ENCODE data around the gene TCEANC2.

TCEANC2 gene

DNA sequence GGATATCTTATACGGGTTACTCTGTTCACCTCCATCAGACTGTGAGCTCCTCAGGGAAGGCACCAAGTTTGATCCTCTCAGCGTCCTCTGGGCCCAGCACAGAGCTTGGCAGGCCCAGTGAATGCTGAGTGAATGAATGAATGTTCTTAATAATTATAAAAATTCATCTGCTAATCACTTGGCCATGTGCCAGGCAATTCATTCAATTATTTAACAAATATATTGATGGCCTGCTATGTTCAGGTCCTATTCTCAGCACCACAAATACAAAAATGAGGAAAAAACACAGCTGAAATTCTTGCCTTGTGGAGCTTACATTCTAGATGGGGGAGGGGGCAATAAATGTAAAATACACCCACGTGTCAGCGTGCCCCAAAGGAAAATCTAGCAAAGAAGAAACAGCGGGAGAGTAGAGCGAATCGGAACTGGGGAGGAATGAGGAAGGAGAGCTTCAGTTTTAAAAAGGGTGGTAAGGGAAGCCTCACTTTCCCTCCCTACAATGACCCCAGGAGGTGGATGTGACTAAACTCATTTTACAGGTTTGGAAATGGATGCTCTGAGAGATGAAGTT is 83.6 kb downstream of the TCEANC2 start:
- H3K4me3 ChIP-seq (ENCODE audit: low read depth, low read length): no peak overlapping the region
- TF ChIP-seq, protein P1, sequence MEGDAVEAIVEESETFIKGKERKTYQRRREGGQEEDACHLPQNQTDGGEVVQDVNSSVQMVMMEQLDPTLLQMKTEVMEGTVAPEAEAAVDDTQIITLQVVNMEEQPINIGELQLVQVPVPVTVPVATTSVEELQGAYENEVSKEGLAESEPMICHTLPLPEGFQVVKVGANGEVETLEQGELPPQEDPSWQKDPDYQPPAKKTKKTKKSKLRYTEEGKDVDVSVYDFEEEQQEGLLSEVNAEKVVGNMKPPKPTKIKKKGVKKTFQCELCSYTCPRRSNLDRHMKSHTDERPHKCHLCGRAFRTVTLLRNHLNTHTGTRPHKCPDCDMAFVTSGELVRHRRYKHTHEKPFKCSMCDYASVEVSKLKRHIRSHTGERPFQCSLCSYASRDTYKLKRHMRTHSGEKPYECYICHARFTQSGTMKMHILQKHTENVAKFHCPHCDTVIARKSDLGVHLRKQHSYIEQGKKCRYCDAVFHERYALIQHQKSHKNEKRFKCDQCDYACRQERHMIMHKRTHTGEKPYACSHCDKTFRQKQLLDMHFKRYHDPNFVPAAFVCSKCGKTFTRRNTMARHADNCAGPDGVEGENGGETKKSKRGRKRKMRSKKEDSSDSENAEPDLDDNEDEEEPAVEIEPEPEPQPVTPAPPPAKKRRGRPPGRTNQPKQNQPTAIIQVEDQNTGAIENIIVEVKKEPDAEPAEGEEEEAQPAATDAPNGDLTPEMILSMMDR (IDR thresholded peaks at IDR 0.05; ENCODE audit: borderline replicate concordance, insufficient read depth, low read depth, low read length): no peak

DNA sequence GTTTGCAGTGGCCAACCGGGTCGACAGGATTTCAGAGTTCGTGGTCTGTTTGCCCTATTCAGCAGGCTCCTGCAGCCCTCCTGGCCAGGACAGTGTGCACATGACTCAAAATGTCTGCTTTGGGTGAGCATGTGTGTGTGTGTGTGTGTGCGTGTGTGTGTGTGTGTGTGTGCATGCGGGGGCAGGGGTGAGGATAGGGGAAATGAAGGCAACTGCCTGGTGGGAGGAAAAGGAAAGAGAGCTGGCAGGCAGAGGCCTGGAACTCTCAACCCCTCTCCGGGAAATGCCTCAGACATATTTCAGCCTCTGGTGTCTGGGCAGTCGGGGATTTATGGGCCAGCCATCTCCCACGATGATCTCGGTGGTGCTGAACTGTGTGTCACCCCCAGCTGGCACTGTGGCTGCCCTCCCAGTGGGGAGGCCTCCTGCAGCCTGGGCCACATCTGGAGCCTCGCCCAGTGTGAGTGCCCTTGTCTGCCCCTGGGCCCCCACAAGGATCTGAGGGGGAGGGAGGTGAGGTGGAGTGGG is 84.2 kb downstream of the TCEANC2 start:
- TF ChIP-seq, protein P1 (IDR thresholded peaks at IDR 0.05; ENCODE audit: borderline replicate concordance, insufficient read depth, low read depth, low read length): no peak
- H3K4me3 ChIP-seq (ENCODE audit: low read depth, low read length): no peak overlapping the region

DNA sequence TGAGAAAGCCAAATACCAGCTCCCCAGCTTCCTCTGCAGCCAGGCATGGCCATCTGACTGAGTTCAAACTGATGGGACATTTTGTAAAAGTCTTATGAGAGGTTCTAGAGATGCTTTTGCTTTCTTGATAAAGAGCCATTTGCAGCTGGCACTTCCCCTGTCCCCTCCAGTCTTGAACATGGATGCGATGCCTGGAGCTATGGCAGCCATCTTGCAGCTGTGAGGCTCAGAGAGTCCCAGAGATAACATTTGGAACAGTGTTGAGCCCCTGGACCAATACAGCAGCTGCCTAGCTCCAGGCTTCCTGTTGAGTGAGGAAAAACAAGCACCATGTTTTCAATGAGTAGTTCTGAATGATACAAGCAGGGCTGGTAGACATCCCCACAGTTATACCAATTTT is 85.6 kb downstream of the TCEANC2 start:
- no peak overlapping the region for H3K4me3 ChIP-seq (ENCODE audit: low read depth, low read length)
- TF ChIP-seq, protein P1 (IDR thresholded peaks at IDR 0.05; ENCODE audit: borderline replicate concordance, insufficient read depth, low read depth, low read length): no peak

DNA sequence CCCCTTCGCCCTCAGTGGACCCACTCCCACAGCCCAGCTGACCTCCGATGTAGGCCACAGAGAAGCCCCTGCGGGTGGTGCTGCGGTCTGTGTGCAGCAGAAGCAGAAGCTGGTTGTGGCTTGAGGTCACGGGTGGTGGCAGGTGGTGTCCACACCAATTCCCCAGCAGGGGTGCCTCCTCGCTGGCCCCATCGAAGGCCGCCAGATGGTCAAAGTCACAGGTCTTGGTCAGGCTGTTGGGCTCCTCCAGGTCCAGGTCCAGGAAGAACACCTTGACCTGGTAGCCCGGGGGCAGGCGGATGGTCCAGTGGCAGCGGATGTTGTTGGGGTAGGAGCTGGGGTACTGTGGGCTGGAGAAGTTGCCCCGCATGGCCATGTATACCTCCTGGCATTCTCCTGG is 86.3 kb downstream of the TCEANC2 start:
- TF ChIP-seq, protein P1 (IDR thresholded peaks at IDR 0.05; ENCODE audit: borderline replicate concordance, insufficient read depth, low read depth, low read length): no peak
- H3K4me3 ChIP-seq (ENCODE audit: low read depth, low read length): no peak overlapping the region

DNA sequence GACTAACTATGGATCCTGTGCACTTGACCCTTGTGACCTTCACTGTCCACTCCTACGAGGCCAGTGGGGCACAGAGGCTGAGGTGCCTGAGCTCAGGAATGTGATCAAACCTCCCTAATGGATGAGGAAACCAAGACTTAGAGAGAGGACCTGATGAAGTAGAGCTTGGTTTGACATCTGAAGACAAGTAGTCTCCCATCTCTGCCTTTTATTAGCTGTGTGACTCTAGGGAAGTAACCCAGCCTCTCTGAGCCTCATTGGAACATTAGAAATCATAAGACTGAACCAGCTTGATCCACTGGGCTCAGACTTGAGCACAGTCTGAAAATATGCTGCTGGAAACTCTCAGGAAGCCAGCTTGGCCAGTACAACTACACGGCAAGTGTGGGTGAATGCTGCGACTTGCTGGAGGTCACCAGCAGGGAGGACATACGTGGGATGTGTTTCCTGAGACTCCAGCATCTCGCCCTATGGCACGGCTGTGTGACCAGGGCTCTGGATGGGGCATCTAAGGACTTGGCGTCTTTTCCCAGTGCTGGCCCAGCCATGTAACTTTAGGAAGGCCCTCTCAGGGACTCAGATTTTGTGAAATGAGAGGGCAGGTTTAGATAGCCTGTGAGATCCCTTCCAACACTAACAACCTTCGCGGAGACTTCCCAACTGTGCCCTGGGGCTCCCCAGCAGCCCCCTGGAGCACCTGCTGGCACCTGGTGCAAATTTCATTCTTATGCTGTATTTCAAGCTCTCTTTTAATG is 88.9 kb downstream of the TCEANC2 start:
- TF ChIP-seq, protein P1 (IDR thresholded peaks at IDR 0.05; ENCODE audit: borderline replicate concordance, insufficient read depth, low read depth, low read length): no peak
- H3K4me3 ChIP-seq (ENCODE audit: low read depth, low read length): no peak overlapping the region

DNA sequence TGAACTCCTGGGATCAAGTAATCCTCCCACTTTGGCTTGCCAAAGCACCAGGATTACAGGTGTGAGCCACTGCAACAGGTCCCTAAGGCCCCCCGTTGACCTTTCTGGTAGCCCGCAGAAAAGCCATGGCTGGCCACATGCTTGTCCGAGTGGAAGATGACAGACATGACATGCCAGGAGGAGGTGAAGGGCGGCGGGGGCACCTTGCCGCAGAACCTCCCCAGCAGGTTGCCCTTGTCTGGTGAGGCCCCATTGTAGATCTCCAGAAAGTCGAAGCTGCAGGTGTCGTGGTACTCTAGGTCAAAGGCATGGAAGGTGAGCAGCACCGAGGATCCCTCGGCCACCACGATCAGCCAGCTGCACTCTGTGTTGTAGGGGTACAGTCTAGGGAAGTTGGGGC is 91.0 kb downstream of the TCEANC2 start:
- H3K4me3 ChIP-seq (ENCODE audit: low read depth, low read length): no peak overlapping the region
- TF ChIP-seq, protein P1 (IDR thresholded peaks at IDR 0.05; ENCODE audit: borderline replicate concordance, insufficient read depth, low read depth, low read length): no peak

DNA sequence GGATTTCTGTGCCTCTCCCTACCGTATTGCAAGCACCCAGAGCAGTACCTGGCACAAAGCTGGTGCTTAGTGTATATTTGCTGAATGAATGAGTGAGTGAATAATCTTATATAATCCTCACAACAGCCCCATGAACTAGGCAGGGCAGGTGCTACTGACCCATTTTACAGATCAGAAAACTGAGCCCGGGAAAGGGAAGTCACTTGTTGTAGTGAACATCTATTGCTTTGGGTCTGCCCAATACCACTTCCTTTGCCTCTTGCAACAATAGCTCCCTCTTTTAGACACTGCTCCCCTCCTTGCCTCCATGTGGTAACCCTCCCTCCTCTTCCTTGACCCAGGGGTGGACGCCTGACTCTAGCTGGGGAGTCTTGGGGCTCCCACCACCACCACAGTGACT is 96.3 kb downstream of the TCEANC2 start:
- TF ChIP-seq, protein P1 (IDR thresholded peaks at IDR 0.05; ENCODE audit: borderline replicate concordance, insufficient read depth, low read depth, low read length): no peak
- no peak overlapping the region for H3K4me3 ChIP-seq (ENCODE audit: low read depth, low read length)
